Measurements from ENCODE around the gene RNF220. TPM values are rescaled to one million over a fixed set of nuclear protein-coding genes. Genes with fewer than 3 reads are reported as not detected.

RNF220 gene
- polyA plus RNA-seq, 1 donor from 2014 or later, result 142 TPM

DNA sequence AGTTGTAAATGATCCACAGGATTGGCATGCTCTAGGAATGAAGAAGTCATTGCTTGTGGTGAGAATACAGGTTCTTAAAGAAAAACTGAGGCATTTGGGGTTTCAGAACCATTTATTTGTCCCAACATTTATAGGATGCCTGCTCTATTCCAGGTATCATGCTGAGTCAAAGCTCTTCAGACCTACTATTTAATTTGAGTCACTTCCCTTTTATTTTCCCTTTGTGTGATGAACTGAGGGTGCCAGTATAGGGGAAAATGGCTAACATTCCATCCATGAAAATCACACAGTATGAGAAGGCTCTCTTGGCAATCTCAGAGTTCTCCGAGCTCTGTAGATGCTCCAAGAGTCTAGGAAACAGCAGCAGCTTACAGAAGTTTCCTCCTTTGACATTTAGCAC lies 110.4 kb downstream of the RNF220 start:
- no peaks in the 10 kb centered on the region for H3K36me3 ChIP-seq (ENCODE audit: insufficient read depth, low read length)
- no peaks in the 10 kb centered on the region for H3F3A ChIP-seq (ENCODE audit: insufficient read depth, low read length, poor library complexity, severe bottlenecking)
- H3K79me2 ChIP-seq (replicated peaks; ENCODE audit: insufficient read depth, low read length), result no peaks in the 10 kb centered on the region
- H3K27me3 ChIP-seq (ENCODE audit: insufficient read depth, low read depth, low read length), result peaks cover 4% of the 10 kb centered on the region
- no peak overlapping the region for H3K4me2 ChIP-seq (ENCODE audit: low read length)
- no peak overlapping the region for H3K27ac ChIP-seq (ENCODE audit: low read length)
- TF ChIP-seq, protein P1, sequence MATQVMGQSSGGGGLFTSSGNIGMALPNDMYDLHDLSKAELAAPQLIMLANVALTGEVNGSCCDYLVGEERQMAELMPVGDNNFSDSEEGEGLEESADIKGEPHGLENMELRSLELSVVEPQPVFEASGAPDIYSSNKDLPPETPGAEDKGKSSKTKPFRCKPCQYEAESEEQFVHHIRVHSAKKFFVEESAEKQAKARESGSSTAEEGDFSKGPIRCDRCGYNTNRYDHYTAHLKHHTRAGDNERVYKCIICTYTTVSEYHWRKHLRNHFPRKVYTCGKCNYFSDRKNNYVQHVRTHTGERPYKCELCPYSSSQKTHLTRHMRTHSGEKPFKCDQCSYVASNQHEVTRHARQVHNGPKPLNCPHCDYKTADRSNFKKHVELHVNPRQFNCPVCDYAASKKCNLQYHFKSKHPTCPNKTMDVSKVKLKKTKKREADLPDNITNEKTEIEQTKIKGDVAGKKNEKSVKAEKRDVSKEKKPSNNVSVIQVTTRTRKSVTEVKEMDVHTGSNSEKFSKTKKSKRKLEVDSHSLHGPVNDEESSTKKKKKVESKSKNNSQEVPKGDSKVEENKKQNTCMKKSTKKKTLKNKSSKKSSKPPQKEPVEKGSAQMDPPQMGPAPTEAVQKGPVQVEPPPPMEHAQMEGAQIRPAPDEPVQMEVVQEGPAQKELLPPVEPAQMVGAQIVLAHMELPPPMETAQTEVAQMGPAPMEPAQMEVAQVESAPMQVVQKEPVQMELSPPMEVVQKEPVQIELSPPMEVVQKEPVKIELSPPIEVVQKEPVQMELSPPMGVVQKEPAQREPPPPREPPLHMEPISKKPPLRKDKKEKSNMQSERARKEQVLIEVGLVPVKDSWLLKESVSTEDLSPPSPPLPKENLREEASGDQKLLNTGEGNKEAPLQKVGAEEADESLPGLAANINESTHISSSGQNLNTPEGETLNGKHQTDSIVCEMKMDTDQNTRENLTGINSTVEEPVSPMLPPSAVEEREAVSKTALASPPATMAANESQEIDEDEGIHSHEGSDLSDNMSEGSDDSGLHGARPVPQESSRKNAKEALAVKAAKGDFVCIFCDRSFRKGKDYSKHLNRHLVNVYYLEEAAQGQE (IDR thresholded peaks at IDR 0.05; ENCODE audit: borderline replicate concordance), result no peak
- TF ChIP-seq TAF1 (IDR thresholded peaks at IDR 0.05; ENCODE audit: low read depth) (no peak), RAD21 (conservative IDR thresholded peaks at IDR 0.05) (no peak), CTCF (IDR thresholded peaks at IDR 0.05; ENCODE audit: poor library complexity, severe bottlenecking) (no peak), EZH2 (IDR thresholded peaks at IDR 0.05; ENCODE audit: borderline replicate concordance, insufficient read depth, low read length, poor library complexity, severe bottlenecking) (no peak), SMC3 (conservative IDR thresholded peaks at IDR 0.05; ENCODE audit: poor library complexity) (no peak), EP300 (conservative IDR thresholded peaks at IDR 0.05; ENCODE audit: poor library complexity, severe bottlenecking) (no peak), POLR2AphosphoS5 (IDR thresholded peaks at IDR 0.05) (no peak), MXI1 (conservative IDR thresholded peaks at IDR 0.05; ENCODE audit: poor library complexity, severe bottlenecking) (no peak)
- H3K4me3 ChIP-seq (ENCODE audit: low read length), result no peak overlapping the region
- no peak overlapping the region for H3K9ac ChIP-seq (ENCODE audit: low read length)
- H2AFZ ChIP-seq (ENCODE audit: low read depth, low read length), result no peak overlapping the region
- no peaks in the 10 kb centered on the region for H3K9me2 ChIP-seq (ENCODE audit: insufficient read depth, low read length)
- H3K9me3 ChIP-seq (ENCODE audit: low read length), result no peaks in the 10 kb centered on the region
- H4K20me1 ChIP-seq (ENCODE audit: insufficient read depth), result no peaks in the 10 kb centered on the region

- Histone ChIP-seq H3K27ac (ENCODE audit: low read length) (no peak overlapping the region), H3K9ac (ENCODE audit: low read length) (no peak overlapping the region)
Observed at GRCh38 chr1:44519035-44519676, 114.1 kb downstream of the RNF220 start.

More at GRCh38 chr1:44519035-44519676, 114.1 kb downstream of the RNF220 start:
- H3K9me2 ChIP-seq (ENCODE audit: insufficient read depth, low read length), result no peaks in the 10 kb centered on the region
- no peak overlapping the region for H3K4me3 ChIP-seq (ENCODE audit: low read length)
- no peaks in the 10 kb centered on the region for H3K9me3 ChIP-seq (ENCODE audit: low read length)
- TF ChIP-seq CTCF (IDR thresholded peaks at IDR 0.05; ENCODE audit: poor library complexity, severe bottlenecking) (no peak), POLR2AphosphoS5 (IDR thresholded peaks at IDR 0.05) (no peak), EZH2 (IDR thresholded peaks at IDR 0.05; ENCODE audit: borderline replicate concordance, insufficient read depth, low read length, poor library complexity, severe bottlenecking) (no peak)
- TF ChIP-seq, protein P1 (IDR thresholded peaks at IDR 0.05; ENCODE audit: borderline replicate concordance), result no peak
- H2AFZ ChIP-seq (ENCODE audit: low read depth, low read length), result no peak overlapping the region
- no peaks in the 10 kb centered on the region for H3F3A ChIP-seq (ENCODE audit: insufficient read depth, low read length, poor library complexity, severe bottlenecking)
- no peak overlapping the region for H3K4me2 ChIP-seq (ENCODE audit: low read length)
- no peaks in the 10 kb centered on the region for H3K79me2 ChIP-seq (replicated peaks; ENCODE audit: insufficient read depth, low read length)
- no peaks in the 10 kb centered on the region for H3K36me3 ChIP-seq (ENCODE audit: insufficient read depth, low read length)
- no peaks in the 10 kb centered on the region for H4K20me1 ChIP-seq (ENCODE audit: insufficient read depth)
- H3K27me3 ChIP-seq (ENCODE audit: insufficient read depth, low read depth, low read length), result no peaks in the 10 kb centered on the region
